Endothelial cell of umbilical vein (primary cell): ENCODE measurements around the gene HSPB2. TPM values are rescaled to one million over a fixed set of nuclear protein-coding genes. Genes with fewer than 3 reads are reported as not detected.

Experiments
- BruUV-seq: library from RNA; stranded (reverse); fragments of 400-500 nt; replicated peaks from 2 replicates; lab custom pipeline; 2021; lab: Mats Ljungman, UMichigan
- CTCF ChIA-PET: fragments of 300-600, 350-600 bp; sonication (Branson Sonifier 250); formaldehyde crosslinking; loops from one replicate; lab custom pipeline; 2021; ENCODE audit warnings: antibody characterized with exemption, inconsistent platforms; lab: Charles Lee
- POLR2A ChIA-PET: fragments of 300-600, 350-600 bp; sonication (Branson Sonifier 250); formaldehyde crosslinking; loops from one replicate; lab custom pipeline; 2021; ENCODE audit warnings: antibody characterized with exemption, inconsistent platforms; lab: Charles Lee
- DNase-seq: peaks from one replicate; pipeline ENCODE4 v3.0.0-alpha.2; 2011; ENCODE audit warnings: low read depth, low spot score
- FAIRE-seq: peaks from 2 replicates; lab custom pipeline; 2011; peaks lifted over from hg19 to GRCh38; lab: Jason Lieb, UNC
- H2AFZ ChIP-seq: 2 replicates; pipeline ENCODE4 v1.6.0; 2012; ENCODE audit warnings: low read depth, low read length, control low read depth, inconsistent platforms
- H3K27ac ChIP-seq: 2 replicates; pipeline ENCODE4 v1.5.1; 2011; ENCODE audit warnings: low read depth, mild to moderate bottlenecking, control low read depth, low read length, moderate library complexity; ENCODE audit not compliant: insufficient read depth
- H3K27me3 ChIP-seq, 2 experiments: 2 replicates each; pipeline versions ENCODE4 v1.6.0 to v1.6.1; 2011; ENCODE audit warnings: low read length in 2 of 2, mixed read lengths in 1 of 2; ENCODE audit not compliant: control insufficient read depth in 2 of 2, insufficient read depth in 2 of 2
- H3K36me3 ChIP-seq, 2 experiments: 2 replicates in 1 of 2; 3 replicates in 1 of 2; pipeline ENCODE4 v1.5.1; 2011; ENCODE audit warnings: low read length in 2 of 2, mild to moderate bottlenecking in 1 of 2, moderate library complexity in 1 of 2; ENCODE audit not compliant: control insufficient read depth in 2 of 2, insufficient read depth in 2 of 2; ENCODE audit errors: extremely low read depth in 1 of 2
- H3K4me1 ChIP-seq: 3 replicates; pipeline ENCODE4 v1.5.1; 2011; ENCODE audit warnings: mild to moderate bottlenecking, low read length; ENCODE audit not compliant: control insufficient read depth, insufficient read depth; ENCODE audit errors: extremely low read depth
- H3K4me2 ChIP-seq: 2 replicates; pipeline ENCODE4 v1.6.1; 2011; ENCODE audit warnings: low read length, control low read depth, mixed read lengths; ENCODE audit not compliant: insufficient read depth
- H3K4me3 ChIP-seq, 3 experiments: fragments of 200-600 bp in 1 of 3; sonication (generic), shearing (Covaris generic) in 1 of 3; replicated peaks in 1 of 3; 2 replicates each; pipeline ENCODE4 v1.5.1; 2011 to 2016; ENCODE audit warnings: control low read depth in 3 of 3, low read length in 3 of 3, mild to moderate bottlenecking in 2 of 3, inconsistent platforms in 1 of 3, low read depth in 1 of 3, moderate library complexity in 1 of 3; ENCODE audit not compliant: insufficient read depth in 1 of 3
- H3K79me2 ChIP-seq: 2 replicates; pipeline ENCODE4 v1.6.0; 2012; ENCODE audit warnings: low read length, inconsistent platforms; ENCODE audit not compliant: control insufficient read depth, insufficient read depth
- H3K9ac ChIP-seq: replicated peaks from 2 replicates; pipeline ENCODE3; 2011; ENCODE audit warnings: low read length, control low read depth; ENCODE audit not compliant: insufficient read depth; ENCODE audit errors: extremely low read depth
- H3K9me1 ChIP-seq: replicated peaks from 3 replicates; pipeline ENCODE4 v1.6.0; 2011; ENCODE audit warnings: mild to moderate bottlenecking, low read length; ENCODE audit not compliant: control insufficient read depth, insufficient read depth; ENCODE audit errors: extremely low read depth
- H3K9me3 ChIP-seq: replicated peaks from 2 replicates; pipeline ENCODE4 v1.5.1; 2012; ENCODE audit warnings: low read length, inconsistent platforms; ENCODE audit not compliant: control insufficient read depth, insufficient read depth
- H4K20me1 ChIP-seq: replicated peaks from 2 replicates; pipeline ENCODE3; 2011; ENCODE audit warnings: mild to moderate bottlenecking, low read length; ENCODE audit not compliant: control insufficient read depth, insufficient read depth; ENCODE audit errors: extremely low read depth
- GATA2 ChIP-seq: IDR thresholded peaks from 2 replicates; pipeline ENCODE4 v1.7.0; 2011; ENCODE audit warnings: low read depth, mild to moderate bottlenecking, moderate library complexity, mixed read lengths, low read length; ENCODE audit not compliant: insufficient read length, insufficient read depth
- POLR2A ChIP-seq: IDR thresholded peaks from 2 replicates; pipeline ENCODE4 v1.6.1; 2012; ENCODE audit warnings: low read depth, mild to moderate bottlenecking, control low read depth, low read length
- POLR2AphosphoS5 ChIP-seq: IDR thresholded peaks from 2 replicates; pipeline ENCODE4 v1.6.1; 2012; ENCODE audit warnings: low read depth, mild to moderate bottlenecking, control low read depth, low read length, moderate library complexity; ENCODE audit not compliant: insufficient read depth
- dilution Hi-C: fragments of 300-500 bp; cut with MboI; formaldehyde crosslinking; loops from one replicate; pipeline ENCODE4 v1.15.0; 2019; ENCODE audit warnings: low sequenced_read_pairs; ENCODE audit not compliant: extremely low pct_ligation_motif_present
- intact Hi-C: fragments of 100-400 bp; cut with micrococcal nuclease; formaldehyde crosslinking; loops from one replicate; pipeline ENCODE4 v1.10.0; 2022
- polyA plus RNA-seq, 4 experiments: library from polyadenylated mRNA; depleted of rRNA in 3 of 4; stranded (reverse) in 3 of 4; unstranded in 1 of 4; fragments of >200 nt; gene quantifications; 2 replicates each; pipeline versions ENCODE4 v1.2.1 to v1.2.3, GENCODE V29; 2011 to 2012; ENCODE audit warnings: missing spikeins in 1 of 4
- total RNA-seq: library from RNA; stranded (reverse); gene quantifications from 2 replicates; pipeline ENCODE4 v1.2.3, GENCODE V29; 2021
- TF ChIP-seq, protein P1 (sequence below): IDR thresholded peaks from 2 replicates; pipeline ENCODE4 v1.6.1; 2011; ENCODE audit not compliant: insufficient read depth, insufficient read length
- TF ChIP-seq, protein P2 (sequence below), 2 donors: IDR thresholded peaks; 1 replicate in 1 of 2; 2 replicates in 1 of 2; pipeline ENCODE4 v1.5.1; 2011; ENCODE audit warnings: low read length in 2 of 2, mild to moderate bottlenecking in 2 of 2, moderate library complexity in 2 of 2, control low read depth in 1 of 2, inconsistent platforms in 1 of 2, low read depth in 1 of 2; ENCODE audit not compliant: insufficient read depth in 1 of 2; ENCODE audit errors: extremely low read depth in 1 of 2

Gene HSPB2
- total and polyA plus RNA-seq, 2 donors (not counting 3 experiments of a cell fraction or from before 2014, with no cell fraction given) = not detected

DNA sequence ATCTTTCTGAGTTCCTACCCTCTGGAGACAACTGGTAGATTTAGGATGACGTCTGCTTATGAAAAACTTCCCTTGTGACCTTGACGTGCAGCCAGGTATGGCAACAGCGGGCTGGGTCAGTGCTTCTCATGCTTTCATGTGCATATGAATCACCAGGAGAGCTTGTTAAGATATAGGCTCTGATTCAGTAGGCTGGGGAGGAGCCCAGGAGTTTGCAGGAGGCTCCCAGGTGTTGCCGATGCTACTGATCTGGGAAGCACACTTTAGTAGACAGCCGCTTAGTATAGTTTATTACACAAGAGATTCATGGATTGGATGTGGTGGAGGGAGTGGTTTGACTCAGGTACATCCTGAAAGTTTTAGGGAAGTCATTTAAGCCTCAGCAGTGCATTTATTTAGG is 48.4 kb downstream of the HSPB2 start:
- Histone ChIP-seq H3K9me1 (no peaks in the 10 kb centered on the region), H3K27me3 (no peaks in the 10 kb centered on the region), H3K4me2 (no peak overlapping the region), H3K36me3 (no peaks in the 10 kb centered on the region), H3K9me3 (no peaks in the 10 kb centered on the region), H4K20me1 (no peaks in the 10 kb centered on the region), H3K27ac (no peak overlapping the region), H3K9ac (no peak overlapping the region), H3K79me2 (no peaks in the 10 kb centered on the region), H3K4me3 (no peak overlapping the region), H3K4me1 (peaks cover 12% of the 10 kb centered on the region), H2AFZ (no peak overlapping the region)
- no peak for TF ChIP-seq GATA2
- TF ChIP-seq, protein P1, sequence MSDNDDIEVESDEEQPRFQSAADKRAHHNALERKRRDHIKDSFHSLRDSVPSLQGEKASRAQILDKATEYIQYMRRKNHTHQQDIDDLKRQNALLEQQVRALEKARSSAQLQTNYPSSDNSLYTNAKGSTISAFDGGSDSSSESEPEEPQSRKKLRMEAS = no peak
- TF ChIP-seq, protein P2, sequence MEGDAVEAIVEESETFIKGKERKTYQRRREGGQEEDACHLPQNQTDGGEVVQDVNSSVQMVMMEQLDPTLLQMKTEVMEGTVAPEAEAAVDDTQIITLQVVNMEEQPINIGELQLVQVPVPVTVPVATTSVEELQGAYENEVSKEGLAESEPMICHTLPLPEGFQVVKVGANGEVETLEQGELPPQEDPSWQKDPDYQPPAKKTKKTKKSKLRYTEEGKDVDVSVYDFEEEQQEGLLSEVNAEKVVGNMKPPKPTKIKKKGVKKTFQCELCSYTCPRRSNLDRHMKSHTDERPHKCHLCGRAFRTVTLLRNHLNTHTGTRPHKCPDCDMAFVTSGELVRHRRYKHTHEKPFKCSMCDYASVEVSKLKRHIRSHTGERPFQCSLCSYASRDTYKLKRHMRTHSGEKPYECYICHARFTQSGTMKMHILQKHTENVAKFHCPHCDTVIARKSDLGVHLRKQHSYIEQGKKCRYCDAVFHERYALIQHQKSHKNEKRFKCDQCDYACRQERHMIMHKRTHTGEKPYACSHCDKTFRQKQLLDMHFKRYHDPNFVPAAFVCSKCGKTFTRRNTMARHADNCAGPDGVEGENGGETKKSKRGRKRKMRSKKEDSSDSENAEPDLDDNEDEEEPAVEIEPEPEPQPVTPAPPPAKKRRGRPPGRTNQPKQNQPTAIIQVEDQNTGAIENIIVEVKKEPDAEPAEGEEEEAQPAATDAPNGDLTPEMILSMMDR (IDR thresholded peaks at IDR 0.05; ENCODE audit: extremely low read depth in 1 of 2, insufficient read depth in 1 of 2, low read depth in 1 of 2, low read length in 2 of 2) = no peak
- TF ChIP-seq POLR2A = no peak
- no peak for TF ChIP-seq POLR2AphosphoS5
- CTCF ChIA-PET = interaction anchor here (1.0 to 3.5 kb wide), 4 partner anchors 14 to 21 kb away, joined by 3 to 9 read pairs (median 5); no protein-coding TSS in a partner anchor
- no TSS peak for BruUV-seq
- intact Hi-C loops = no loop called here
- no peak for DNase-seq
- POLR2A ChIA-PET = no interaction called here
- FAIRE-seq = no peak
- dilution Hi-C loops = no loop called here
